ENCODE results near the gene GUCY1A1. TPM values are rescaled to one million over a fixed set of nuclear protein-coding genes. Genes with fewer than 3 reads are reported as not detected.

GUCY1A1 gene
- total RNA-seq, 1 experiment from 2014 or later = 9.2 TPM

- Histone ChIP-seq H2AFZ (ENCODE audit: low read length) (no peak overlapping the region), H3K9ac (ENCODE audit: low read length) (no peak overlapping the region), H4K20me1 (ENCODE audit: low read length) (no peaks in the 10 kb centered on the region), H3K79me2 (ENCODE audit: low read length) (no peaks in the 10 kb centered on the region), H3K27ac (ENCODE audit: low read length) (no peak overlapping the region), H3K36me3 (ENCODE audit: low read depth, low read length) (no peaks in the 10 kb centered on the region), H3K4me2 (ENCODE audit: low read length) (no peak overlapping the region), H3K4me1 (ENCODE audit: insufficient read depth, low read length) (no peaks in the 10 kb centered on the region), H3K27me3 (ENCODE audit: low read length) (no peaks in the 10 kb centered on the region), H3K9me2 (replicated peaks; ENCODE audit: low read length) (no peaks in the 10 kb centered on the region), H3K9me3 (ENCODE audit: low read length) (no peaks in the 10 kb centered on the region), H3F3A (ENCODE audit: low read length, unreplicated experiment) (no peaks in the 10 kb centered on the region), H3K4me3 (ENCODE audit: low read length) (no peak overlapping the region)
- POLR2A ChIA-PET (ENCODE audit: unreplicated experiment) = no interaction called here
- DNase-seq (no peak), ATAC-seq (no peak)
- TF ChIP-seq EZH2phosphoT487 (IDR thresholded peaks at IDR 0.05; ENCODE audit: borderline replicate concordance, low read length) (no peak), EZH2 (IDR thresholded peaks at IDR 0.05; ENCODE audit: low read length, unreplicated experiment) (no peak), CTCF (conservative IDR thresholded peaks at IDR 0.05; ENCODE audit: low read depth, low read length) (no peak)
- no TSS peak for BruUV-seq (replicated peaks)
- intact Hi-C loops (cut with micrococcal nuclease) = no loop called here
- CTCF ChIA-PET = no interaction called here
Observed at GRCh38 chr4:155656025-155656424, 10.6 kb upstream of the GUCY1A1 start.

GRCh38 chr4:155657169-155657568 is 9.5 kb upstream of the GUCY1A1 start:
- no TSS peak for BruUV-seq (replicated peaks)
- Histone ChIP-seq H3K9ac (ENCODE audit: low read length) (no peak overlapping the region), H2AFZ (ENCODE audit: low read length) (no peak overlapping the region), H3K27me3 (ENCODE audit: low read length) (no peaks in the 10 kb centered on the region), H3K27ac (ENCODE audit: low read length) (no peak overlapping the region), H4K20me1 (ENCODE audit: low read length) (no peaks in the 10 kb centered on the region), H3K36me3 (ENCODE audit: low read depth, low read length) (no peaks in the 10 kb centered on the region), H3K79me2 (ENCODE audit: low read length) (no peaks in the 10 kb centered on the region), H3K4me3 (ENCODE audit: low read length) (no peak overlapping the region), H3K4me1 (ENCODE audit: insufficient read depth, low read length) (no peaks in the 10 kb centered on the region), H3K9me2 (replicated peaks; ENCODE audit: low read length) (no peaks in the 10 kb centered on the region), H3K4me2 (ENCODE audit: low read length) (no peak overlapping the region), H3F3A (ENCODE audit: low read length, unreplicated experiment) (no peaks in the 10 kb centered on the region), H3K9me3 (ENCODE audit: low read length) (no peaks in the 10 kb centered on the region)
- intact Hi-C loops (cut with micrococcal nuclease) = no loop called here
- ChIA-PET CTCF (no interaction called here), POLR2A (ENCODE audit: unreplicated experiment) (no interaction called here)
- no peak for TF ChIP-seq EZH2phosphoT487 (IDR thresholded peaks at IDR 0.05; ENCODE audit: borderline replicate concordance, low read length)
- TF ChIP-seq CTCF (conservative IDR thresholded peaks at IDR 0.05; ENCODE audit: low read depth, low read length) = no peak
- TF ChIP-seq EZH2 (IDR thresholded peaks at IDR 0.05; ENCODE audit: low read length, unreplicated experiment) = no peak
- ATAC-seq (no peak), DNase-seq (no peak)

GRCh38 chr4:155657985-155658680 is 8.5 kb upstream of the GUCY1A1 start:
- CTCF ChIA-PET = no interaction called here
- no peak for ATAC-seq
- H3K9me2 ChIP-seq (replicated peaks; ENCODE audit: low read length) = no peaks in the 10 kb centered on the region

More at GRCh38 chr4:155657985-155658680, 8.5 kb upstream of the GUCY1A1 start:
- TF ChIP-seq EZH2phosphoT487 (IDR thresholded peaks at IDR 0.05; ENCODE audit: borderline replicate concordance, low read length) (no peak), CTCF (conservative IDR thresholded peaks at IDR 0.05; ENCODE audit: low read depth, low read length) (no peak), EZH2 (IDR thresholded peaks at IDR 0.05; ENCODE audit: low read length, unreplicated experiment) (no peak)
- Histone ChIP-seq H2AFZ (ENCODE audit: low read length) (no peak overlapping the region), H3K9ac (ENCODE audit: low read length) (no peak overlapping the region), H3K4me1 (ENCODE audit: insufficient read depth, low read length) (no peaks in the 10 kb centered on the region), H3F3A (ENCODE audit: low read length, unreplicated experiment) (no peaks in the 10 kb centered on the region), H3K36me3 (ENCODE audit: low read depth, low read length) (no peaks in the 10 kb centered on the region), H3K27ac (ENCODE audit: low read length) (no peak overlapping the region), H3K9me3 (ENCODE audit: low read length) (no peaks in the 10 kb centered on the region), H3K4me3 (ENCODE audit: low read length) (no peak overlapping the region), H3K79me2 (ENCODE audit: low read length) (no peaks in the 10 kb centered on the region), H3K4me2 (ENCODE audit: low read length) (no peak overlapping the region), H3K27me3 (ENCODE audit: low read length) (no peaks in the 10 kb centered on the region), H4K20me1 (ENCODE audit: low read length) (no peaks in the 10 kb centered on the region)
- no peak for DNase-seq
- intact Hi-C loops (cut with micrococcal nuclease) = no loop called here
- no TSS peak for BruUV-seq (replicated peaks)
- POLR2A ChIA-PET (ENCODE audit: unreplicated experiment) = interaction anchor here (0.6 kb wide), 1 partner anchor 53 kb away, joined by 3 read pairs; no protein-coding TSS in a partner anchor

Data from PC-3 (cell line).